Measurements from ENCODE around the gene SCN8A.
"Not testable (repeated sequence)": the region's sequence is repeated elsewhere in the genome, so short reads cannot be mapped to it uniquely, and the experiment has no call there.

The SCN8A gene

DNA sequence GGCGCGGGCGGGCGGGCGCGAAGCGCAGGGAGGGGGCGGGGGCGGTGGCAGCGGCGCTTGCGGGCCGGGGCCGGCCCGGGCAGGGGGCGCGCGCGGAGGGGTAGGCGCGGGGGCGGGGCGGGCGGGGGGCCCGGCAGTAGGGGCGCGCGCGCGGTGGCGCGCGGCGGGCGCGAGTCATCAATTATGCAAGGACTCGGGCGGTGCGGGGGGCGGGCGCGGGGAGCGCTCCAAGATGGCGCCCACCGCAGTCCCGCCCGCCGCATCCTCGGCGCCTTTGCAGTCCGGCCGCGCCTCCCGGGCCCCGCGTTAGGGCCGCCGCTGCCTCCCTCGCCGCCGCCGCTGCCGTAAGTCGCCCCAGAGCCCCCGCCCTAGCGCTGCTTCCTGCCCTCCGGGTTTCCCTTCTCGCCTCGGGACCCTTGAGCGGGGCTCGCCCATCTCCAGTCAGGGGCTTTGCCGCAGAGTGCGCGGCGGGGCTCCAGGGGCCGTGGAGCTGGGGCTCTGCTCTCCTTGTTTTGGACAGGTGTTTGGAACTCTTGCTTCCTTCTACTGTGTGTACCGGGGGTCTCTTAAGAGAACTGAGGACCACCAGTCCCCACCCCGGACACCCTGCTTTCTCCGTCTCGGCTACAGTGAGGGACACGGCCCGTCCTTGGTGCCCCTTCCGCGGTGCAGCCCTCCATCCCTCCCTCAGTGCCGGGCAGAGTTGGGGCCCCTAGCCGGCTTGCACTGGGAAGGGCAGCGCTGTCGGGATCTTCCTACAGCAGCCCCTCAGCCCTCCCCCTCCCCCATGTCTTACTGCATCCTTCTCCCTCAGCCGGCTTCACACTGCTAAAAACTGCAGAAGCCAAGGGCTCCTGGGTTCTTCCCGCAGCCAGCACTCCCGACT is at the start of gene SCN8A:
SCN8A (plus strand) TSS at position 218 of the 886 bp plus-strand sequence. CDS start 71,585 bp downstream, outside the sequence.
- peak; percentile 30 for DNase-seq (ENCODE audit: low read depth)

DNA sequence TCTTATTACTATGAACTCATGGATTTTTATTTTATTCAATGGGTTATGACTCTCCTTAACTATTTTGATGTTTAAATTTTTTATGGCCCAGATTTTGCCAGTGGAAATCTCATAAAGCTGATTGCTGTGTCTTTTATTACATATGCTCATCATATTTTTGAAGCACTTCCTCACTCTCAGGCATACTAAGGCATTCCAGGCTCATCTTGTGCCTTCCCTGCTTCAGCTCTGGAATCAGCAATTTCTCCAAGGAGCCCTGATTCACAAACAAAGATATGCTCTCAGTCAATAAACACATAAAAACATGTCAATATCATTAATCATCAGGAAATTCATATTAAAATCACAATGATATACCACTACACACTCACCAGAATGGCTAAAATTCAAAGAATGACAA is 44.9 kb upstream of the SCN8A start:
- no peak for DNase-seq (ENCODE audit: low read depth)

DNA sequence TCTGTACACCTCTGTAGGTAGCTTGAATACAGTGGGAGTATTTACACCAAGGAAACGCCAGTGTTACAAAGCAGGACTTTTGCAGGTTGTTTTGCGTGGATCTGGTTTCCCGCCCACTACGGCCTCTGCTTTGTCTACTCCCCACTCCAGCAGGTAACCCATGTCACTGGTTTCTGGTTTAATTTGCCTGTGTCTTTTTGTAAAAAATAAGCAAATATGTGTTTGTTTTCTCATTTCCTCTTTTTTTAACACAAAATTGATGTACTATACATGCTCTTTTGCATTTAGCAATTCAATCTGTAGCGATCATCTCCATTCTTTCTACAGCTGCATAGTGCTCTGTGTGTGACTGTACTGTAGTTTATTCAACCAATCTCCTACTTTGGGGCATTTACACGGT is 43.4 kb upstream of the SCN8A start:
- DNase-seq (ENCODE audit: low read depth): no peak

- DNase-seq (ENCODE audit: low read depth): no peak
Measured at GRCh38 chr12:51548241-51548640, 42.8 kb upstream of the SCN8A start.

GRCh38 chr12:51549637-51550036 is 41.4 kb upstream of the SCN8A start:
- DNase-seq (ENCODE audit: low read depth): no peak

DNA sequence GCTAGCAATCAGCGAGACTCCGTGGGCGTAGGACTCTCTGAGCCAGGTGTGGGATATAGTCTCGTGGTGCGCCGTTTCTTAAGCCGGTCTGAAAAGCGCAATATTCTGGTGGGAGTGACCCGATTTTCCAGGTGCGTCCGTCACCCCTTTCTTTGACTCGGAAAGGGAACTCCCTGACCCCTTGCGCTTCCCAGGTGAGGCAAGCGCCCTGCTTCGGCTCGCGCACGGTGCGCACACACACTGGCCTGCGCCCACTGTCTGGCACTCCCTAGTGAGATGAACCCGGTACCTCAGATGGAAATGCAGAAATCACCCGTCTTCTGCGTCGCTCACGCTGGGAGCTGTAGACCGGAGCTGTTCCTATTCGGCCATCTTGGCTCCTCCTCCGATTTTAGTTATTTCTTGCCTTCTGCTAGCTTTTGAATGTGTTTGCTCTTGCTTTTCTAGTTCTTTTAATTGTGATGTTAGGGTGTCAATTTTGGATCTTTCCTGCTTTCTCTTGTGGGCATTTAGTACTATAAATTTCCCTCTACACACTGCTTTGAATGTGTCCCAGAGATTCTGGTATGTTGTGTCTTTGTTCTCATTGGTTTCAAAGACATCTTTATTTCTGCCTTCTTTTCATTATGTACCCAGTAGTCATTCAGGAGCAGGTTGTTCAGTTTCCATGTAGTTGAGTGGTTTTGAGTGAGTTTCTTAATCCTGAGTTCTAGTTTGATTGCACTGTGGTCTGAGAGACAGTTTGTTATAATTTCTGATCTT is 22.6 kb upstream of the SCN8A start:
- DNase-seq (ENCODE audit: low read depth): not testable (repeated sequence)

GRCh38 chr12:51579321-51579850 is 11.6 kb upstream of the SCN8A start:
- no peak for DNase-seq (ENCODE audit: low read depth)

DNA sequence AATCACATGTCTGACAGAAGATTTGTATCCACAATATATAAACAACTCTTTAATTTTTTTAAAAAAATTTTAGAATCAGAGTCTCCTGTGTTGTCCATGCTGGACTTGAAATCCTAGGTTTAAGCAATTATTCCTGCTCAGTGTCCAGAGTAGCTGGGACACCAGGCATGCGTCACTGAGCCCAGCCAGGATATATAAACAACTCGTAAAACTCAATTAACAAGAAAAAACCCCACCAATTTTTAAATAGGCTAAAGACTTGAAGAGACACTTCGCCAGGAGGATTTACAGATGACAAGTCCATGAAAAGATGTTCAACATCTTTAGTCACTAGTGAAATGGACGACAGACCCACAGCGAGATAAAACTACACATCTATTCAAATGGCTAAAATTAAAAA is 2.0 kb upstream of the SCN8A start:
- DNase-seq (ENCODE audit: low read depth): no peak

GRCh38 chr12:51589557-51590176 is 1.4 kb upstream of the SCN8A start:
- DNase-seq (ENCODE audit: low read depth): no peak

DNA sequence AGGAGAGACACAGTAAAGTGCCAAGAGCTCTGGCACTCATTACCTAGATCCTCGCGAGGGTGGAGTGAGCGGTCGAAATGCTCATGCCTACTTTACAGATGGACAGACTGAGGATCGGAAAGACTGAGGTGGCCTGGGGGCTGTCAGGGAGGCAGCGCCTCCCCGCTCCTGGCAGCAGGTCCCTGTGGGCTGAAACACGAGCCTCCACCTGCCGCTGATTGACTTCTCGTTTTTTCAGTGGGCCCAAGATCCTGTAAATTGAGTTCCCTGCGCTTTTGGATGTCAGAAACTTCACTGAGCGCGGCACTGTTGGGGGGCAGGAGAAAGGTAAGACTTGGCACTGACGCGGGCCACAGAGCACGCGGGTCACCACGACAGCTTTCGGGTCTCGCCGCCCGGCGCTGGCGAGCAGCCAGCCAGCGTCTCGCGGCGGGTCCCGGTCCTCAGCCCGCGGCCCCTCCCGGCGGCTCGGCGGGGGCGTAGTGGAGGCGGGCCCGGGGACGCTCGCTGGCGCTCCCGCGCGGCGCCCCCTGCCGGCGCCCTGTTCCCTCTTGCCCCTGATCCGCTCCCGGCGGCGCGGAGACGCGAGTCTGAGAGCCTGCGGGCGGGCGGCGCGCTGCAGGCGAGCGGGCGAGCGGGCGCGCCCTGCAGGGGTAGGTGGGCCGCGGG is 552 bp upstream of the SCN8A start:
- peak; percentile 51 for DNase-seq (ENCODE audit: low read depth)

DNA sequence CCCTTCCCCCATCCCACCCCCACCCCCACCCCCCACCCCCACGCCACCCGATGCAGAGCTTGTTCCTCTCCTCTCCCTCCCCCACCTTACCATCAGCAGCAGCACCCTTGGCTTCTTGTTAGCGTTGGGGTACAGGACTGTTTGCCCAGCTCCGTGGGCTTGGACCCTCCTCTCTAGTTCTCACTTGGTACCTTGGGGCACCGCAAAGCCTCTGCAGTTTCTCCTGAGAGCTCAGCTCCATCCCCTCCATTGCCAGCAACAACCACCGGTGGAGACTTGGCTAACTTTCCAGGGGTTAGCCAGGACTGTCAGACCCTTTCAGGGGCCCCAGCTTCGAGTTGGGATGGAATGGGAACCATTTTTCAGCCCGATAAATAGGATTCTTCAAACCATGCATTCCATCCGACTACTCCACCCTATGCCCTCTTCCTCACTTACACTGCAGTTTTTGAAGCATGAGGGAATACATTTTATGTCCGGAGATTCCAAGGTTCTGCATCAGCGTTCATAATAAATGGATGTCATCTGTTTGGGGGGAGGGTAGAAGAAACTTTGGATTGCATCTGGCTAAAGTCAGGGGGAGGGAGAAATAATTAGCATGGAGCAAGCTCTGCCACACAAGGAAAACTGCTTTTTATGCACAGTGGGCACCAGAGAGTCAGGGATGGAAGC is 1.1 kb downstream of the SCN8A start:
- DNase-seq (ENCODE audit: low read depth): no peak

- DNase-seq (ENCODE audit: low read depth): no peak
Measured at GRCh38 chr12:51593021-51593420, 2.0 kb downstream of the SCN8A start.

- no peak for DNase-seq (ENCODE audit: low read depth)
Measured at GRCh38 chr12:51593539-51593938, 2.5 kb downstream of the SCN8A start.

DNA sequence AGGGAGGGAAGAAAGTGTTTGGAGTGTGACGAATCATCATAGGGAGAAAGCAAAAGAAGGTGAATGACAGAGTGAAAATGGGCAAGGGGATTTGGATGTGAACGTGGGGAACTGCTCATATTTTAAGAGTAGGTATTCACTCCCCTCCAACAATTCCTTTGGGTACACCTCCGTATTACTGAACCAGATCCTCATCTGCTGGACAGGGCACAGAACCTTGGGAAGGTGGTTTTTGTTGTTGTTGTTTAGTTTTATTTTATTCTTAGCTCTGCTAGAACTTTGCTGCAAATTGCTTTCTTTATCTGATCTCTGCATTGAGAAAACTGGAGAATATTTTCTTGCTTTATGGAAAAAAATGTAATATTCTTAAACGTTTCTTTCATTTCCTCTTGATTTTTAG is 7.1 kb downstream of the SCN8A start:
- no peak for DNase-seq (ENCODE audit: low read depth)

DNA sequence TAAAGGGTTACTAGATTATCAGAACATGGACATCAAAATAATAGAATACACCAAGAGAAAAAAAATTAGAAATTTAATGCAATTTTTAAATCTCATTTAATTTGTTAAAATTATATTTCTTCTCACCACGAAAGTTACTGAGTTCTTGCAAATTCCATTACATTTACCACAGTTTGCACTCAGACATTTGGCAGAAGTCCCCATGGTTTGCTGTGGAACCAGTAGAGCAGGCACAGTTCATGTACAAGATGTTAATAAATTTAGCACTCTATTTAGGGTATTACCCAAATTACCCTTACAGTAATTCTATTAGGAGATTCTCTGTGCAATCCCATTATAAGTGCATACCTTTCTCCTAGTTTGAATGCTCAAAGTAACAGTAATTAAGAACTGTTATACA is 9.7 kb downstream of the SCN8A start:
- no peak for DNase-seq (ENCODE audit: low read depth)

- no peak for DNase-seq (ENCODE audit: low read depth)
Measured at GRCh38 chr12:51601241-51601640, 10.2 kb downstream of the SCN8A start.

DNA sequence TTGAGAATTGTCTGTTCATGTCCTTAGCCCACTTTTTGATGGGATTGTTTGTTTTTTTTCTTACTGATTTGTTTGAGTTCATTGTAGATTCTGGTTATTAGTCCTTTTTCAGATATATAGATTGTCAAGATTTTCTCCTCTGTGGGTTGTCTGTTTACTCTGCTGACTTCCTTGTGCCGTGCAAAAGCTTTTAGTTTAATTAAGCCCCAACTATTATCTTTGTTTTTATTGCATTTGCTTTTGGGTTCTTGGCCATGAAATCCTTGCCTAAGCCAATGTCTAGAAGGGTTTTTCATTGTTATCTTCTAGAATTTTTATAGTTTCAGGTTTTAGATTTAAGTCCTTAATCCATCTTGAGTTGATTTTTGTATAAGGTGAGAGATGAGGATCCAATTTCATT is 14.9 kb downstream of the SCN8A start:
- DNase-seq (ENCODE audit: low read depth): not testable (repeated sequence)

DNA sequence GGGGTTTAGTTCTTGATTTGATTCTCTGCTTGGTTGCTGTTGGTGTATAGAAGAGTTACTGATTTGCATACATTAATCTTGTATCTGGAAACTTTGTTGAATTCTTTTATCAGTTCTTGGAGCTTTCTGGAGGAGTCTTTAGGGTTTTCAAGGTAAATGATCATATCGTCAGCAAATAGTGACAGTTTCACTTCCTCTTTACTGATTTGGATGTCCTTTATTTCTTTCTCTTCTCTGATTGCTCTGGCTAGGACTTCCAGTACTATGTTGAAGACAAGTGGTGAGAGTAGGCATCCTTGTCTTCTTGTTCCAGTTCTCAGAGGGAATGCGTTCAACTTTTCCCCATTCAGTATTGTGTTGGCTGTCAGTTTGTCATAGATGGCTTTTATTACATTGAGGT is 16.2 kb downstream of the SCN8A start:
- DNase-seq (ENCODE audit: low read depth): not testable (repeated sequence)

- no peak for DNase-seq (ENCODE audit: low read depth)
Measured at GRCh38 chr12:51620448-51620847, 29.4 kb downstream of the SCN8A start.

- DNase-seq (ENCODE audit: low read depth): no peak
Measured at GRCh38 chr12:51621156-51621922, 30.3 kb downstream of the SCN8A start.

DNA sequence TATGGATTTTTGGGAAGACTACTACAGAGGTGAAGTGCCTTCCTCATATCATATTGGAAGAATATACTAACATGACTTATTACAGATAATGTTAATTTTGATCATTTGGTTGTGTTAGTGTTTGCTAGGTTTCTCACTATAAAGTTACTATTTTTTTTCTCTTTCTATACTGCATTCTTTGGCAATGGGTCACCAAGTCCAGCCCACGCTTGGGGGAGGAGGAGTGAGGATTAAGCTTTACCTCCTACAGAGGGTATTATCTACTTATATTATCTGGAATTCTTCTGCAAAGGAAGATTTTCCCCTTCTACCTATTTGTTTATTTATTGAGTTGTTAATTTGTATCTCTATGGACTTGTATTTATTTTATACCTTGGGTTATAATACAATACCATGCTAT is 31.5 kb downstream of the SCN8A start:
- DNase-seq (ENCODE audit: low read depth): no peak

Data from T-helper 22 cell (primary cell).